Activated CD8-positive, alpha-beta memory T cell treated with anti-CD3 and anti-CD28 coated beads for 24 hours (primary cell): Measurements from ENCODE around the gene SPATA31C1.

Experiments
- DNase-seq: peaks from one replicate; pipeline ENCODE4 v3.0.0-alpha.2; 2020

SPATA31C1 gene

GRCh38 chr9:87944096-87944495 lies 26.3 kb downstream of the SPATA31C1 start:
- no peak for DNase-seq

DNA sequence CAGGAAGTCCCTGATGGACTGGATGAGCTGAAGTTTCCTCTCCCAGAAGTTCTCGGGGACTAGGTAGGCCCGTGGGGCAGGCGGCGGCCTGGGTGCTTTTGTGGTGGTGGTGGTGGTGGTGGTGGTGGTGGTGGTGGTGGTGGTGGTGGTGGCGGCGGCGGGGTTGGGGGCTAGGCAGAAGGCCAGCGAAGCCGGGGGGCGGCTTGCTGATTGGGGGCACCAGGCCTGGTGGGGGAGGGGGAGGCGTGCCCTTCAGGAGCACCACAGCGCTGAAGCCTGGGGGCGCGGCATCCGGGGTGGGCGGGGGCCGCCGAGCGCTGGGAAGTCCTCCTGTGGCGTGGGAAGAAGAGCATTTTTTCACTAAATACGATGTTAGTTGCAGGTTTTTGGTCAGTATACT lies 26.9 kb downstream of the SPATA31C1 start:
- no peak for DNase-seq

DNA sequence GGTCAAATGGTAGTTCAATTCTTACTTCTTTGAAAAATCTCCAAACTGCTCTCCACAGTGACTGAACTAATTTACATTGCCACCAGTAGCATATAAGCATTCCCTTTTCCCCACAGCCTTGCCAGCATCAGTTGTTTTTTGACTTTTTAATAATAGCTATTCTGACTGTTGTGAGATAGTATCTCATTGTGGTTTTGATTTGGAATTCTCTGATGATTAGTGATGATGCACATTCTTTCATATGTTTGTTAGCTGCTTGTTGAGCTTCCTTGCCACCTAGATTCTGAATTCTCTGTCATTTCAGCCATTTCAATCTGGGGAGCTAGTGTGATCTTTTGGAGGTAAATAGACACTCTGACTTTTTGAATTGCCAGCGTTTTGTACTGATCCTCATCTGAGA lies 32.5 kb downstream of the SPATA31C1 start:
- no peak for DNase-seq

DNA sequence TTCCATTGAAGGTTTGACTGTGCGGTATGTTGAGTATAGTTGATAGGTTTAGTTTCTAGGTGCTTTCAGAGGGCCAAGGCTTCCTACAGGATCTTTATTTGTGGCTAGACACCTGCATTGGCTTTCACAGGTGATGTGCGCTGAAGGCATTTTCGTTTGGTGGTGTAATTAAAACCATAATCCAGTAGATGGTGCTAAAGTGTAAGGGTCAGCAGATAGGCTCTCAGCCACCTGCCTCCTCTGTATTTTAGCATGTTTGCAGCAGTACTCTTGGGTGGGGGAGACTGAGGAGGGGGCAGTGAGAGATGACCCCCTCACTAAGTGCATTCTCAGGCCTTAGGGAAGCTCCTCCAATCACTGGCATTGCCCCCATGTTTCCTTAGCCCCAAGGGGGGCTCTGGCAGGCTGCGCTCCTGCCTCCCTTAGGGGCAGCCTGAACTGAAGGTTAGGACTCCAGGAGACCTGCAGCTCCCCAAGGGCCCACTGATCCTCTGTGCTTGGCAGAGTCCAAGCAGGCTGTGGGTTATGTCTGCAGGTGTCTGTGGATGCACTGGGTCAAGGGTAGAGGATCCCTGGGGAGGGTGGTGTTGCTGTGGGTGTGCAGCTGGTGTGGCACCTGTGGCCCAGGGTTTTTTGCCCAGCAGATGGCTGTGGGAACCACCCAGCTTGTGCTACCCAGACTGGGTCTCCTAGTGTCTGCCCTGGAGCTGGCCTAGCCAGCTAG lies 33.2 kb downstream of the SPATA31C1 start:
- no peak for DNase-seq

GRCh38 chr9:87954230-87954629 lies 36.5 kb downstream of the SPATA31C1 start:
- DNase-seq, result no peak

DNA sequence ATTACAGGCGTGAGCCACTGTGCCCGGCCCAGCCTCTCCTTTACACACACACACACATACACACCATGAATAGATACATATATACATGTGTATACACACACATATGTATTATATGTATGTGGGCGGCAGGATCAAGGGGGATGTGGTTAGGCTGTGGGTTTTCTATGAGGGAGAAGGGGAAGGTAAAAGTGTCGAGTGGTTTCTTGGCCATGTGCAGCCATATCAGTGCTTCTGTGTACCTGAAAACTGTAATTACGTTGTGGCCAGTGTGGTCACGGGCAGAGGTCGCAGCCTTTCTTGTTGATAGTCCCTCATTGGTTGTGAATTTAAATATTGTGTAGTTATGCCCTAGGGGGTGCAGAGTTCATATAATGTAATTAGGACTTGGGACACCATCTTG lies 40.1 kb downstream of the SPATA31C1 start:
- DNase-seq, result no peak

GRCh38 chr9:87958591-87958990 lies 40.8 kb downstream of the SPATA31C1 start:
- no peak for DNase-seq

- no peak for DNase-seq
Observed at GRCh38 chr9:87959916-87960581, 42.3 kb downstream of the SPATA31C1 start.

DNA sequence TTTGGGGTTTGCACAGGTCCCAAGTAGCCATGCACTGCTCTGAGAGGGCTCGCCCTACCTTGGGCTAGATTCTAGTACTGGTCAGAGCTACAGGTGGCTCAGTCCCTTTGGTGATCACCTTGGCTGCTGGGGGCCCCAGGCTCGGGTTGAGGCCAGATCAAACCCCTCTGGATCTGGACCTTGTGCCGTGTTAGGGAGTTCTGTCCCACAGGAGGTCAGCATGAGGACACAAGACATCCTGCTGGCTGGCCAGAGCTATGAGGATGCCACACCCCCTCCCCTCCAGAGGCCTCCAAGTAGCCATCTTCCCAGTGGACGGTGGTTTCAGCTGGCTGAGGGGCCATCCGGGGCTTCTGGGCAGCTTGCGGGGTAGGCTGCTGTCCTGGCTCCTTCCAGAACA lies 46.0 kb downstream of the SPATA31C1 start:
- no peak for DNase-seq

DNA sequence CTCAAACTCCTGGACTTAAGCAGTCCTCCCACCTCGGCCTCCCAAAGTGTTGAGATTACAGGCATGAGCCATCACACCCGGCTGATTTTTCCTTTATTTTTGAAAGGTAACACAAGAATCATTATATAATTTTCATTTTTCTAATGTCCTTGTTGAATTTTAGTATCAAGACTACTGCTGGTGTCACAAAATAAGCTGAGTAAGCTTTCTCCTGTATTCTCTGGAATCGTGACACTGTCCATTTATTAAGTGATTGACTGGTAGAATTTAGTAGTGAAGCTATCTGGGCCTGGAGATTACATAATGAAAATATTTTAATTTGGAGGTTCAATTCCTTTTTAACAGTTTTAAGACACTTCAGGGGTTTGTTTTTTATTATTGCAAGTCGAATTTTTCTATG lies 47.1 kb downstream of the SPATA31C1 start:
- no peak for DNase-seq

GRCh38 chr9:87968155-87968554 lies 50.4 kb downstream of the SPATA31C1 start:
- DNase-seq, result no peak

- no peak for DNase-seq
Observed at GRCh38 chr9:87970602-87971001, 52.8 kb downstream of the SPATA31C1 start.

- DNase-seq, result no peak
Observed at GRCh38 chr9:87973122-87973521, 55.4 kb downstream of the SPATA31C1 start.
